ENCODE measurements around the gene KCNAB1. TPM values are rescaled to one million over a fixed set of nuclear protein-coding genes. Genes with fewer than 3 reads are reported as not detected.
"Not testable (repeated sequence)": the region's sequence is repeated elsewhere in the genome, so short reads cannot be mapped to it uniquely, and the experiment has no call there.

KCNAB1 gene
- total RNA-seq, 1 donor from 2014 or later: not detected

DNA sequence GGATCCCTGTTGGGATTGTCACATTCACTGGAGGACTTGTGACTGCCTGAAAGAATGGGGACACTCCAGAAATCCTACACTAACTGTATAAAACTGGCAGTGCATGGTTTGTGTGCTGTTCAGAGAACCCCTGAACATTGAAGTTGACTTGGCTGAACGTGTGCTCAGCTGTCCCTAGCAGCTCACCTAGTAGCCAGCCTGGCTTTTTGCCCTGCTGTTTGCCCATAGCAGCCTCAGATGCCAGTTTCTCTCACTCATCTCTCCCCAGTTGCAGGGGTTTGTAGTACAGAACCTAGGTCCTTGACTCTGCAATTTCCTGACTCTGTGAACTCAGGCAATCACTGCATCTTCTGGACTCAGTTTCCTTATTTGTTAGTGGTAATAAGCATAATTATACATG is 63.0 kb downstream of the KCNAB1 start:
- H3K4me3 Mint-ChIP-seq: no peak overlapping the region
- ATAC-seq (ENCODE audit: low read depth) (no peak), DNase-seq (no peak)
- intact Hi-C loops (cut with micrococcal nuclease): no loop called here
- POLR2A ChIA-PET: no interaction called here
- H3K9me3 Mint-ChIP-seq: no peaks in the 10 kb centered on the region
- CTCF ChIA-PET: no interaction called here
- no peaks in the 10 kb centered on the region for H3K27me3 Mint-ChIP-seq
- H3K36me3 Mint-ChIP-seq (ENCODE audit: low read depth): no peaks in the 10 kb centered on the region
- H3K4me1 Mint-ChIP-seq: no peaks in the 10 kb centered on the region
- no peak overlapping the region for H3K27ac Mint-ChIP-seq
- TF ChIP-seq, protein P1, sequence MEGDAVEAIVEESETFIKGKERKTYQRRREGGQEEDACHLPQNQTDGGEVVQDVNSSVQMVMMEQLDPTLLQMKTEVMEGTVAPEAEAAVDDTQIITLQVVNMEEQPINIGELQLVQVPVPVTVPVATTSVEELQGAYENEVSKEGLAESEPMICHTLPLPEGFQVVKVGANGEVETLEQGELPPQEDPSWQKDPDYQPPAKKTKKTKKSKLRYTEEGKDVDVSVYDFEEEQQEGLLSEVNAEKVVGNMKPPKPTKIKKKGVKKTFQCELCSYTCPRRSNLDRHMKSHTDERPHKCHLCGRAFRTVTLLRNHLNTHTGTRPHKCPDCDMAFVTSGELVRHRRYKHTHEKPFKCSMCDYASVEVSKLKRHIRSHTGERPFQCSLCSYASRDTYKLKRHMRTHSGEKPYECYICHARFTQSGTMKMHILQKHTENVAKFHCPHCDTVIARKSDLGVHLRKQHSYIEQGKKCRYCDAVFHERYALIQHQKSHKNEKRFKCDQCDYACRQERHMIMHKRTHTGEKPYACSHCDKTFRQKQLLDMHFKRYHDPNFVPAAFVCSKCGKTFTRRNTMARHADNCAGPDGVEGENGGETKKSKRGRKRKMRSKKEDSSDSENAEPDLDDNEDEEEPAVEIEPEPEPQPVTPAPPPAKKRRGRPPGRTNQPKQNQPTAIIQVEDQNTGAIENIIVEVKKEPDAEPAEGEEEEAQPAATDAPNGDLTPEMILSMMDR (IDR thresholded peaks at IDR 0.05): no peak

DNA sequence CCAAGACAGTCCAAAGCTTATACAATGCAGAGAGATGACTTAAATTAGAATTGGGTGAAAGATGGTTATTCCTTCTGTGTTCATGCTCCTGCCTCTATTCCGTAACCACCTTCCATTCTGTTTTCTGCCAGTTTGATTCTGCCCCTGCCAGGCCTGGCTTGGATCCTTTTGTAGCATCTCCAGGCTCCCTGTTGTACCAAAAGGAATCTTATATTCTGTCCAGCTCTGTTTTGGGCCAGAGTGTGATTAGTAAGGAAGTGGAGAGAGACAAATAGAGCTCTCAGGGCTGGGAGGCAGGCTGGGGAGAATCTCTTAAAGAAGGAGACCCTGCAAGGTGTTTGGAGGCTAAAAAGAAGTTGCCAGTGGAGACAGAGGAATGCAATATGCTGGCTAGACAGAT is 63.8 kb downstream of the KCNAB1 start:
- ATAC-seq (ENCODE audit: low read depth) (no peak), DNase-seq (no peak)
- TF ChIP-seq, protein P1 (IDR thresholded peaks at IDR 0.05): no peak
- no peaks in the 10 kb centered on the region for H3K36me3 Mint-ChIP-seq (ENCODE audit: low read depth)
- H3K27me3 Mint-ChIP-seq: no peaks in the 10 kb centered on the region
- H3K4me1 Mint-ChIP-seq: no peaks in the 10 kb centered on the region
- H3K9me3 Mint-ChIP-seq: no peaks in the 10 kb centered on the region
- POLR2A ChIA-PET: no interaction called here
- no peak overlapping the region for H3K27ac Mint-ChIP-seq
- CTCF ChIA-PET: no interaction called here
- intact Hi-C loops (cut with micrococcal nuclease): no loop called here
- H3K4me3 Mint-ChIP-seq: no peak overlapping the region

DNA sequence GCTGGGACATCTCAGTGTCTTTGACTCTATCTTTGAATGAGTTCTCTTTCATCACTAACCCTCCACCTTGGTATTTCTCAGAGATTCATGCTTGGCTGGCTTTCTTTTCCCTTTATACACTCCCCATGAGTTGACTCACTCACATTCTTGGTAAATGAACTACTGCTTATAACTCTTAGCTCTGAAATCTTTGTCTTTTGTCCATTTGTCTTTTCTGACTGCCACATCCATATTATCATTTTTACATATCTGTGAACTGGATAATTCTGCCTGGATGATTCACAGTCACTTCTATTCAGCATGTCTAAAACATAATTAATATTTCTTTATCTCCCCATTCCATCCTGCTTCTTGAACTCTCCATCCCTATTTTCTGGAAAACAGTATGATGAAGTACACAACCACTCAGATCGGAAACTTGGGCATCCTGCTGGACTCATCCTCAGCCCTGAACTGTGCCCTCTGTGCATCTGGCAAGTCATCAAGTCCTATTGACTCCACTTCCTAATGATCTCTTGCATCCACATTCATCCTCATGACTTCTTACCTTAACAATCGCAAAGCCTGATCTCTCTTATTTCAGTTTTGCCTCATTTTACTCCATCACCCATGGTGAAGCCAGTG is 66.9 kb downstream of the KCNAB1 start:
- ATAC-seq (ENCODE audit: low read depth) (no peak), DNase-seq (no peak)
- POLR2A ChIA-PET: no interaction called here
- Mint-ChIP-seq H3K27ac (no peak overlapping the region), H3K36me3 (ENCODE audit: low read depth) (no peaks in the 10 kb centered on the region), H3K4me3 (no peak overlapping the region), H3K4me1 (no peaks in the 10 kb centered on the region), H3K9me3 (no peaks in the 10 kb centered on the region), H3K27me3 (no peaks in the 10 kb centered on the region)
- CTCF ChIA-PET: no interaction called here
- TF ChIP-seq, protein P1 (IDR thresholded peaks at IDR 0.05): no peak
- intact Hi-C loops (cut with micrococcal nuclease): no loop called here

DNA sequence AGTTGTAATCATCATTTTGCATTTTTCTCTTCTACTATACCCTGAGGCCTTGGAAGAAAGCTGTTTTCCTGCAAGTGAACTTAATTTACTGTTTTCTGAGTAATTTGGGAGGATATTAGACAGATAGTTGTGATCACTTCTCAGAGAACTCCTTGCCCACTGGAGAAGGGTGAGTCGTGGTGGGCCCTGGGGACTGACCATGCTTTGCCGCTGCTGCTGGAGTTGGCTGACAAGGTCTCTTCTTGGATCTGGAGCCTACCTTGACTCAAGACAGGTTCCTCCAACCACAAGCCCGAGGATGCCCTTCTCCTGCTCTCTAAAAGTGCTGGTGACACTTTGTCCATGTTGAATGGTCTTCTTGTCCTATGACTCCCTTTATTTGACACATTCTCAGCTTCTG is 68.4 kb downstream of the KCNAB1 start:
- Mint-ChIP-seq H3K36me3 (ENCODE audit: low read depth) (no peaks in the 10 kb centered on the region), H3K9me3 (no peaks in the 10 kb centered on the region), H3K4me1 (no peaks in the 10 kb centered on the region), H3K27me3 (no peaks in the 10 kb centered on the region), H3K27ac (no peak overlapping the region), H3K4me3 (no peak overlapping the region)
- ChIA-PET CTCF (no interaction called here), POLR2A (no interaction called here)
- DNase-seq (no peak), ATAC-seq (ENCODE audit: low read depth) (no peak)
- intact Hi-C loops (cut with micrococcal nuclease): no loop called here
- TF ChIP-seq, protein P1 (IDR thresholded peaks at IDR 0.05): no peak

DNA sequence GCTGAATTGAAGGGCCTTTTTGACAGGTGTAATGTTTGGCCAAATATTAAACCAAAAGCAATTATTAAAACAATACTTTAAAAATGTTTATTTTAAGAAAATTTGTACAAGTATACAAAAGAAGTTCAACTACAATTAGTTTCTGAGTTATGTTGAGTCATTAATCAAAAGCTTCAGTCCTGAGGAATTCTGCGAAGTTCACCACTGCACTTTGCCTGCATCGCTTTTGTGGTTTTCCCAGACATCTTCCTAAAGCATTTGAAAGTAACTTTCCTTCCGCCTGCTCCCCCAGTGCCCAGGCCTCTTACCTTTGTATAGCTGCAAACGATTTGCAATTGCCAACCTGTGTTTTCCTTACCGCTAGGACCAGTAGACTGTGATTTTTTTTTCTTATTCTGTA is 69.5 kb downstream of the KCNAB1 start:
- no peaks in the 10 kb centered on the region for H3K4me1 Mint-ChIP-seq
- DNase-seq (no peak), ATAC-seq (ENCODE audit: low read depth) (no peak)
- H3K27me3 Mint-ChIP-seq: no peaks in the 10 kb centered on the region
- no peak overlapping the region for H3K27ac Mint-ChIP-seq
- intact Hi-C loops (cut with micrococcal nuclease): no loop called here
- no peaks in the 10 kb centered on the region for H3K36me3 Mint-ChIP-seq (ENCODE audit: low read depth)
- TF ChIP-seq, protein P1 (IDR thresholded peaks at IDR 0.05): no peak
- POLR2A ChIA-PET: no interaction called here
- H3K9me3 Mint-ChIP-seq: no peaks in the 10 kb centered on the region
- CTCF ChIA-PET: no interaction called here
- no peak overlapping the region for H3K4me3 Mint-ChIP-seq

DNA sequence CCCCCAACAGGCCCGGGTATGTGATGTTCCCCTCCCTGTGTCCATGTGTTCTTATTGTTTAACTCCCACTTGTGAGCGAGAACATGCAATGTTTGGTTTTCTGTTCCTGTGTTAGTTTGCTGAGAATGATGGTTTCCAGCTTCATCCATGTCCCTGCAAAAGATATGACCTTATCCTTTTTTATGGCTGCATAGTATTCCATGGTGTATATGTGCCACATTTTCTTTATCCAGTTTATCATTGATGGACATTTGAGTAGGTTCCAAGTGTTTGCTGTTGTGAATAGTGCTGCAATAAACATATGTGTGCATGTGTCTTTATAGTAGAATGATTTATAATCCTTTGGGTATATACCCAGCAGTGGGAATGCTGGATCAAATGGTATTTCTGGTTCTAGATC is 74.6 kb downstream of the KCNAB1 start:
- DNase-seq; H3K4me3 Mint-ChIP-seq; H3K36me3 Mint-ChIP-seq (ENCODE audit: low read depth); H3K27me3 Mint-ChIP-seq; H3K4me1 Mint-ChIP-seq; ATAC-seq (ENCODE audit: low read depth); CTCF ChIA-PET; intact Hi-C loops (cut with micrococcal nuclease); H3K9me3 Mint-ChIP-seq; H3K27ac Mint-ChIP-seq; POLR2A ChIA-PET: not testable (repeated sequence)

DNA sequence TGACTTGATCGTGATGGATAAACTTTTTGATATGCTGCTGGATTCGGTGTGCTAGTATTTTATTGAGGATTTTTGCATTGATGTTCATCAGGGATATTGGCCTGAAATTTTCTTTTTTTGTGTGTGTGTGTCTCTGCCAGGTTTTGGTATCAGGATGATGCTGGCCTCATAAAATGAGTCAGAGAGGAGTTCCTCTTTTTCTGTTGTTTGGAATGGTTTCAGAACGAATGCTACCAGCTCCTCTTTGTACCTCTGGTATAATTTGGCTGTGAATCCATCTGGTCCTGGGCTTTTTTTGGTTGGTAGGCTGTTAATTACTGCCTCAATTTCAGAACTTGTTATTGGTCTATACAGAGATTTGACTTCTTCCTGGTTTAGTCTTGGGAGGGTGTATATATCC is 76.8 kb downstream of the KCNAB1 start:
- not testable (repeated sequence) for ATAC-seq (ENCODE audit: low read depth)

More for the DNA sequence above, 76.8 kb downstream of the KCNAB1 start:
- H3K9me3 Mint-ChIP-seq; intact Hi-C loops (cut with micrococcal nuclease); H3K4me1 Mint-ChIP-seq; H3K36me3 Mint-ChIP-seq (ENCODE audit: low read depth); H3K4me3 Mint-ChIP-seq; DNase-seq; H3K27ac Mint-ChIP-seq; CTCF ChIA-PET; POLR2A ChIA-PET; H3K27me3 Mint-ChIP-seq: not testable (repeated sequence)

Data from activated B cell treated with CpG ODN at 0.5 μM for 24 hours (primary cell).